Stimulated activated CD4-positive, alpha-beta T cell treated with anti-CD3 and anti-CD28 coated beads, Interleukin-1b, Interleukin-23, amount 100 ng/mL, for 1 hour (primary cell): ENCODE results near the gene ARHGEF9.
"Not testable (repeated sequence)": the region's sequence is repeated elsewhere in the genome, so short reads cannot be mapped to it uniquely, and the experiment has no call there.

Experiments used
- DNase-seq, 2 donors: peaks; one replicate each; pipeline ENCODE4 v3.0.0-alpha.2; 2020; ENCODE audit warnings: low read depth in 2 of 2

ARHGEF9 gene

GRCh38 chrX:63784902-63785707 lies at the start of gene ARHGEF9:
ARHGEF9 (minus strand) TSS chrX:63785214; CDS start chrX:63785145, 69 bp downstream.
- DNase-seq, result no peak

- DNase-seq, result not testable (repeated sequence)
These were observed 40.4 kb upstream of the ARHGEF9 start for GRCh38 chrX:63825446-63825845.

GRCh38 chrX:63818156-63818555 lies 33.1 kb upstream of the ARHGEF9 start:
- no peak for DNase-seq

- no peak for DNase-seq
These were observed 32.7 kb upstream of the ARHGEF9 start for GRCh38 chrX:63817696-63818095.

GRCh38 chrX:63812823-63813222 lies 27.8 kb upstream of the ARHGEF9 start:
- no peak for DNase-seq

GRCh38 chrX:63810746-63811145 lies 25.7 kb upstream of the ARHGEF9 start:
- no peak for DNase-seq

GRCh38 chrX:63809173-63809572 lies 24.2 kb upstream of the ARHGEF9 start:
- no peak for DNase-seq

- DNase-seq, result not testable (repeated sequence)
These were observed 10.4 kb upstream of the ARHGEF9 start for GRCh38 chrX:63795406-63795805.

GRCh38 chrX:63785708-63786040 lies 660 bp upstream of the ARHGEF9 start:
- DNase-seq, result no peak

GRCh38 chrX:63784346-63784901 lies 590 bp downstream of the ARHGEF9 start:
- DNase-seq, result no peak

- no peak for DNase-seq
These were observed 2.5 kb downstream of the ARHGEF9 start for GRCh38 chrX:63782515-63782914.

GRCh38 chrX:63768760-63769159 lies 16.3 kb downstream of the ARHGEF9 start:
- DNase-seq, result no peak

- no peak for DNase-seq
These were observed 19.3 kb downstream of the ARHGEF9 start for GRCh38 chrX:63765712-63766111.

- DNase-seq, result no peak
These were observed 20.1 kb downstream of the ARHGEF9 start for GRCh38 chrX:63764946-63765345.

GRCh38 chrX:63761639-63762038 lies 23.4 kb downstream of the ARHGEF9 start:
- no peak for DNase-seq

GRCh38 chrX:63758011-63758410 lies 27.0 kb downstream of the ARHGEF9 start:
- no peak for DNase-seq

- DNase-seq, result no peak
These were observed 29.1 kb downstream of the ARHGEF9 start for GRCh38 chrX:63755892-63756291.

- DNase-seq, result peak; percentile 52 to 58
These were observed 30.0 kb downstream of the ARHGEF9 start for GRCh38 chrX:63754860-63755579.

- DNase-seq, result peak in 1 of 2 donors; percentile 2
These were observed 30.7 kb downstream of the ARHGEF9 start for GRCh38 chrX:63754136-63754859.

GRCh38 chrX:63751481-63751880 lies 33.5 kb downstream of the ARHGEF9 start:
- DNase-seq, result no peak

- DNase-seq, result no peak
These were observed 34.2 kb downstream of the ARHGEF9 start for GRCh38 chrX:63750811-63751210.

- no peak for DNase-seq
These were observed 37.7 kb downstream of the ARHGEF9 start for GRCh38 chrX:63747331-63747730.
